Fibroblast of skin of abdomen (primary cell): Measurements from ENCODE around the gene ATP7A.
"Not testable (repeated sequence)": the region's sequence is repeated elsewhere in the genome, so short reads cannot be mapped to it uniquely, and the experiment has no call there.

Source experiments
- DNase-seq: peaks from one replicate; pipeline ENCODE4 v3.0.0-alpha.2; 2013

ATP7A gene

DNA sequence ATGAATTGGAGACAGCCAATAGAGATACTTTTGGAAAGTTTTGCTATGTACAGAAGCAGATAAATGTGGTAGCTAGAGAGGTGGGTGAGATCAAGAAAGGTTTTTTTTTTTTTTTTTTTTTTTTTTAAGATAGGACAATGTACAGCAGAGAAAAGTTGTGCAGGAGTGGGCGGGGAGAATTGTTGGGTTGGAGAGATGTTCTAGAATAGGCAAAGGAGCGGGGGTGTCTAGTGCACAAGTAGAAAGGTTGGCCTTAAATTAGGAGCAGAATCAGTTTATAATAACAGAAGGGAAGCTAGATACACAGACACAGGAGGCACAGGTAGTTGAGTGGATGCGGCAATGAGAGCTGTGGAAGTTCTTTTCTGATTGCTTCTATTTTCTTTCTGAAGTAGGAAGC is 127.4 kb downstream of the ATP7A start:
- no peak for DNase-seq

DNA sequence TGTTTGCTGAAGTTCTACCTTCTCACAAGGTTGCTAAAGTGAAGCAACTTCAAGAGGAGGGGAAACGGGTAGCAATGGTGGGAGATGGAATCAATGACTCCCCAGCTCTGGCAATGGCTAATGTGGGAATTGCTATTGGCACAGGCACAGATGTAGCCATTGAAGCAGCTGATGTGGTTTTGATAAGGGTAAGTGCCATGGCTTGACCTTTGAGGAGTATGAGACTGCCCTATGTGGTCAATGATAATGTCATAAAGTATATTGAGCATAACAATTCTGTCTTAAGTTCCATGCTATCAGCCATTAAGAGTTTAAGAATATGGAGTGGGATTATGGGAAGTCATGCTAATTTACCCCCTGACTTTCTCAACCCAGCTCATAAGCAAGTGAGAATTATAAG is 132.1 kb downstream of the ATP7A start:
- DNase-seq = no peak

DNA sequence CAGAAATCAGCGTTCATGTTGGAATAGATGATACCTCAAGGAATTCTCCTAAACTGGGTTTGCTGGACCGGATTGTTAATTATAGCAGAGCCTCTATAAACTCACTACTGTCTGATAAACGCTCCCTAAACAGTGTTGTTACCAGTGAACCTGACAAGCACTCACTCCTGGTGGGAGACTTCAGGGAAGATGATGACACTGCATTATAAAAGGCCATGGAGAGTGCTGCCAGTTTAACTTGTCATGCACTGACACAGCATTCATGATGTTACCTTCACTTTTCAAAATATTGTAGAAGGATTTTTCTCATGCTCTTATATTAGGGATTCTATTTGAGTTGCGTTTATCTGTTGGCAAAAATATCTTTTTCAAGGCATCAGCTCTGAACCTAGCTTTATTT is 135.9 kb downstream of the ATP7A start:
- no peak for DNase-seq

DNA sequence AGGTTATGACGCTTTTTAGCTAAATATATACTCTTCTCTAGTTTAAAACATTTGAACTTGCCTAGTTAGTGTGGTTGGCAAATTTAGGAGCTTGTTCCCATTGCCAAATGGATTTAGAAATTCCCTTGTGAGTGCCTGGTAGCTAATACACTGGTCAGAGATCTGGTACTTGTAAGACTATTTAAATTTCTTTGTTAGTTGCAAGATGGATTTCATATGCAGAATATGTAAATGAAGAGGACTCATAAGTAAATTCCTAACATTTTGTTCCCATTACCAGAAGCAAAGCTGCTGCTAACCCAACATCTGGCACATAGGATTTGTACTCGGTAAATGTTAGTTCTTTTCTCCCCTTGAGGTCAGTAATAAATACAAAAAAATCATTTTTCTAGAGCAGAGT is 137.6 kb downstream of the ATP7A start:
- no peak for DNase-seq

DNA sequence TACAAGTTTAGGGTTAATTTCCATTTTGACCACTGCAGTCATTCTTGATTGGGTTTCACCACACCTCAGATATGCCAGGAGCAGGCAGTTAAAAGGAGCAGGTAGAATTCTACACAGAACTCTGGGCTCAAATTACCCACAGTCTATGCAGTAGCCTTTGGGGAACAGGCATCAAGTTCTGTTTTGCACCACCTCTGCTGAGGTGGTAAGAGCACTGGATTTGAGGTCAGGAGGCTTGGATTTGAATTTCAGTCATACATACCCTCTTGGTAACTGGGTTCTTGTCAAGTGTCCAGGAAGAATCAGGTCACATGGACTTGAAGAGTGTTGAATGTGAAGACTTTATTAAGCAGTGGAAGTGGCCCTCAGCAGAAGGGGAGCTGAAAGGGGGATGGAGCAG is 153.2 kb downstream of the ATP7A start:
- no peak for DNase-seq

DNA sequence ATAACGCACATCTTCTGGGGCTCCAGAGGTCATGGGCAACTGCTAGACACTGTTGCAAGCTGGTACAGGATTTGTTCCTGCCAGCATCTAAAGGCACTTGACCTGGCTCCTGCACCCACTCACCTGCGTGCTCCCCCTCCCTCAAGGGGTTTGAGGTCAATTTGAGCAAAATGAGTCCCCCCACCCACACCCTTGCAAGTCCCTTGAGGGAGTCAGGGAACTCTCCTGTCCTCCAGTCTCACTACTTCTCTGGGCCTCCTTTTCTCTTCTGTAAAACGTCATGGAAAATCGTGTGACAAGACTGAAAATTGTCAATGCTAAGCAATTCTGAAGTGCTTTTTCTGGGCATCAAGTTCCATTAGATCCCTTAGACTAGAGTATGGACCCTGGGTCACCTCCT is 153.7 kb downstream of the ATP7A start:
- DNase-seq = no peak

DNA sequence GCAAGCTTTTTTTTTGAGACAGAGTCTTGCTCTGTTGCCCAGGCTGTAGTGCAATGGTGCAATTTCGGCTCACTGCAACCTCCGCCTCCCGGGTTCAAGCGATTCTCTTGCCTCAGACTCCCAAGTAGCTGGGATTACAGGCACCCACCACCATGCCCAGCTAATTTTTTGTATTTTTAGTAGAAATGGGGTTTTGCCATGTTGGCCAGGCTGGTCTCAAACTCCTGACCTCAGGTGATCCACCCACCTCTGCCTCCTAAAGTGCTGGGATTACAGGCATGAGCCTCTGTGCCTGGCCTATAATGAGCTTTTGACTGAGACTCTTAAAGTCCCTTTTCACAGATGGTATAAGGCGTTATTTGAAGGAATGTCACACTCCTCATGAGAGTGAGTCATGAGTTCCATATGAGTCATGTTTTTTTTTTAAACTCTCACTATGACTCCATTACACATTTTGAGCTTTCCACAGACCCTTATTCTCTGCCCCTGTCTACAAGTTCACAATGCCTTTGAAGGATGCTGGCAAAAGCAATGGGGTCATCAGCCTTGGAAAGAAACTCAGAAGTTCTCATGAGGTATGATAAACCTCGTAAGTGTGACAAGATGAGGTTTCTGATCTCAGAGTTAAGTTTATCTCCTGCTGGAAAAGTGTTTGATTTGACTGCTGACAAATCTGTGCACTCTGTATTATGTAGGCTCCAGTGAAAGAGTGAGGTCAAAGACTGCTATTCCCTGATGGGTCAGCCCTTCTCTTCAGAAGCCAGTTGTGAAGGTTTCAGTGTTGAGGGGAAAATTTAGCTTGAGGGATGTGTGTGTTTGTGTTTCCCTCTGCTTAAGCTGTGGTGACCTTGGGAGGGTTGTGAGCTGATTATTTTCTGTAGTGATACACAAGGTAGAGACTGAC is 154.5 kb downstream of the ATP7A start:
- DNase-seq = peak; percentile 73

DNA sequence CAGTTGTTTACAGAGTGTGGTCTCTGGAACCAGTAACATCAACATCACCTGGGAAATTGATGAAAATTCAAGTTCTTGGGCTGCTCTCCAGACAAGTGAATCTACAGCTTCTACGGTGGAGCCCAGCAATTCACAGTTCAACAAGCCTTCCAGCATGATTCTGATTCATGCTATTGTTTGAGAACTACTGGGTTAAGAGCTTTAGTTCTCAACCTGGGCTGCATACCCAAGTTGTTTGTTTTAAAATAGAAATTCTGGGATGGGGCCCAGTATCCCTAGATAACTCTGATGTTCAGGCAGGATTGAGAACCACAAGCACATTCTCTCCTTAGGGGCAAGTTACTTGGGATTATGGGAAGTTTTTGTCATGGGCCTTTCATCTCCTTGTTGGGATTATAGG is 155.6 kb downstream of the ATP7A start:
- peak; percentile 2 for DNase-seq

DNA sequence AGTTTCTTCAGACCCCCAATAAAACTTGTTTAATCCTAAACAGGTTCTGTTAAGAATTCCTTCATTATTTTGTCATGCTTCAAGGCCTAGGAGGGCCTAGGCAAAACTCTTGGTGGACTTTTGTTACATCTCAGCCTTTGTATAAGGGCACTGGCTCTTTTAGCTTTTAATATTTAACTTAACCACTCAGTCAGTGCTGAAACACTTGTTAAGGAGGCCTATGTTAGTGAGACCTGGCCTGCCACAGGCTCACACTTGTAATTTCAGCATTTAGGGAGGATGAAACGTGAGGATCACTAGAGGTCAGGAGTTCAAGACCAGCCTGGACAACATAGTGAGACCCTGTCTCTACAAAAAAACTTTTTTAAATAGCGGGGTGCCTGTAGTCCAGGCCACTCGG is 160.8 kb downstream of the ATP7A start:
- DNase-seq = no peak

DNA sequence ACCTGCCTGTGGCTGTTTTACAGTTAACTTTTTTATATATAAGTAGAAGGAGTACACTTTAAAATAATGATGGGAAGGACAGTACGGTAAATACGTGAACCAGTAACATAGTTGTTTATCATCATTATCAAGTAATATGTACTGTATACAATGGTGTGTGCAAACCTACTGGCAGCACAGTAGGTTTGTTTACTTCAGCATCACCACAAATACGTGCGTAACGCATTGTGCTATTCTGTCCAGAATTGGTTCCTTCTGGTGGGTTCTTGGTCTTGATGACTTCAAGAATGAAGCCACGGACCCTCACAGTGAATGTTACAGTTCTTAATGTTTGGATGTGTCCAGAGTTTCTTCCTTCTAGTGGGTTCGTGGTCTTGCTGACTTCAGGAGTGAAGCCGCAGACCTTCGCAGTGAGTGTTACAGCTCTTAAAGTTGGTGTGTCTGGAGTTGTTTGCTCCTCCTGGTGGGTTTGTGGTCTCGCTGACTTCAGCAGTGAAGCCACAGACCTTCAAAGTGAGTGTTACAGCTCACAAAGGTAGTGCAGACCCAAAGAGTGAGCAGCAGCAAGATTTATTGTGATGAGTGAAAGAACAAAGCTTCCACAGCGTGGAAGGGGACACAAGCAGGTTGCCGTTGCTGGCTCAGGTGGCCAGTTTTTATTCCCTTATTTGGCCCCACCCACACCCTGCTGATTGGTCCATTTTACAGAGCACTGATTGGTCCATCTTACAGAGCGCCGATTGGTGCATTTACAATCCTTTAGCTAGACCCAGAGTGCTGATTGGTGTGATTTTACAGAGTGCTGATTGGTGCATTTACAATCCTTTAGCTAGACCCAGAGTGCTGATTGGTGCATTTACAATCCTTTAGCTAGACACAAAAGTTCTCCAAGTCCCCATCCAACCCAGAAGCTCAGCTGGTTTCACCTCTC is 162.9 kb downstream of the ATP7A start:
- DNase-seq = not testable (repeated sequence)

DNA sequence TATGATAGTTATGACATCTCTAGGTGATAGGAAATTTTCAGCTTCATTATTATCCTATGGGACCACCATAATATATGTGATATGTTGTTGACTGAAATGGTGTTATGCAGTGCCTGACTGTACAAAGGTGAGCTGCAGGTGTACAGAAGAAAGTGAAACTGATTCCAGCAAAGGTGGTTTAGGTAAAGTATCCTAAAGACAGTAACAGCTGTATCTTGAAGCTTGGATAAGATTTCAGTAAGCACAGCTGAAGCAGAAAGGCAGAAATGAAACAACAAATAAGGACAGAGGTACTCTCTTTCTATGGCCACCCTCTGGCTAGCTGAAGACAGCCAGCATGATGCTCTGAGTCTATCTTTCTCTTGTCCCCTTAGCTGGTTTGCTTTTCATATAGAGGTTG is 163.6 kb downstream of the ATP7A start:
- DNase-seq = no peak

DNA sequence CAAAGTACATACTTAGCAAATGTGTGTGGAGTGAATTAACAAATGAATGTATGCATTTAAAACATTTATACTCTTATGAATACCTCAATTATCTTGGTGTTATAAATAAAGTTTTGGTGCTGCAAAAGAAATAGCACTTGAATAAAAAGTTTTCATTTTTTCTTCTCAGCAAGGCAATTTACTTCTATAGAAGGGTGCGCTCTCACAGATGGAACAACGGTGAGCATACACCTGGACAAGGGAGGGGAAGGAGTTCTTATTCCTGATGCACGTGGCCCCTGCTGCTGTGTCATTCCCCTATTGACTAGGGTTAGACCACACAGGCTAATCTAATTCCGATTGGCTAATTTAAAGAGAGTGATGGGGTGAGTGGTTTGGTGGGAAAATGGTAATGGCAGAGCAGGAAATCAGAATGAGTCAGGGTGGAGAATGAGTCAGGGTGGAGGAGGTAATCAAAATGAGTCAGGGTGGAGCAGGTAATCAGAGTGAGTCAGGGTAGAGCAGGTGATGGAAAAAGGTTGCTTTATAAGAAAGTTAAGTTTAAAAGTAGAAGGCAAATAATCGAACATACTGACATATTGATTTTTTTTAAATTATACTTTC is 165.4 kb downstream of the ATP7A start:
- no peak for DNase-seq

DNA sequence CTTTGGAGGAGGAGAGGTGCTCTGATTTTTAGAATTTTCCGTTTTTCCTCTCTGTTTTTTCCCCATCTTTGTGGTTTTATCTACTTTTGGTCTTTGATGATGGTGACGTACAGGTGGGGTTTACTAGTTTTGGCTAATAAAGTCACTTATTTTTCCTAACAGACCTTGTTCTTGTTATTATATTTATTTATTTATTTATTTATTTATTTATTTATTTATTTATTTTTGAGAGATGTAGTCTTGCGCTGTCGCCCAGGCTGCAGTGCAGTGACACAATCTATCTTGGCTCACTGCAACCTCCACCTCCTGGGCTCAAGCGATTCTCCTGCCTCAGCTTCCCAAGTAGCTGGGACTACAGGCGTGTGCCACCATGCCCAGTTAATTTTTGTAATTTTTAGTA is 170.9 kb downstream of the ATP7A start:
- not testable (repeated sequence) for DNase-seq

DNA sequence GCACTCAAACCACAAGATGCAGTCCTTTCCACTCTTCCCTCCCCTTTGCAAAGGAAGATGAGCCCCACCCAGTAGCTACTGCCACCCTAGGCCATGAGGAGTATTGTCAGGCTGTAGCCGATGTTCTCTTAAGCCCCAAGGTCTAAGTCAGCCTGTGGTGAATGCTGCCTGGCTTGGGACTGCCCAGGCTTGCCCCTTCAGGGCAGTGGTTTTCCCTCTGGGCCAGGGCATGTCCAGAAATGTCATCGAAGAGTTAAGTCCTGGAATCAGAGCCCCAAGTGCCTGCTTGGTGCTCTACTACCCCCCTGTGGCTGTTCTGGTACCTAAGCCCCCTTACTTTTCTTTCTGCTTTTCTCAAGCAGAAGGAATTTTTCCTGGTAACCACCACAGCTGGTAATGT is 181.8 kb downstream of the ATP7A start:
- peak; percentile 51 for DNase-seq

DNA sequence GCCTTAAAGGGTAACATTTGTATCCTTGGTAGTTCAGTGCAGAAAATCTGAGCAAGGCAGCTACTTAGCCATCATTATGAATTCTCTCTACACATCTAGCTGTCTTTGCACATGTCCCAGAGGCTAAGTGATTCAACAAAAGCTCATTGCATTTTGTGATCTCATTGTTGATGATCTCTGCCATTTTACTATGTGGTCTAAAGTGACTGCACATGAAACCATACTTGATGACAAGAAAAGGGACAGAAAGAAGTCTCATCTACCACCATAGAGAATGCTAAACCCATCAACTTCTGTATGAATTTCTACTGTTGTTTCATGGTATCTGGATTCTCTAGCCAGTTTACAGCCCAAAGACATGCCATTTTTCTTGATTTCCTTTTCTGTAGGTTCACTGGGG is 187.6 kb downstream of the ATP7A start:
- DNase-seq = no peak
